ENCODE data around the gene ST6GAL1.
"Not testable (repeated sequence)": the region's sequence is repeated elsewhere in the genome, so short reads cannot be mapped to it uniquely, and the experiment has no call there.

The ST6GAL1 gene

GRCh38 chr3:187025254-187025655 is 94.9 kb downstream of the ST6GAL1 start:
- DNase-seq, result no peak

GRCh38 chr3:187025656-187026316 is 95.5 kb downstream of the ST6GAL1 start:
- no peak for DNase-seq

- DNase-seq, result no peak
Observed at GRCh38 chr3:187026317-187026670, 96.0 kb downstream of the ST6GAL1 start.

GRCh38 chr3:187027531-187028278 is 97.4 kb downstream of the ST6GAL1 start:
- DNase-seq, result no peak

- no peak for DNase-seq
Observed at GRCh38 chr3:187031934-187032333, 101.6 kb downstream of the ST6GAL1 start.

- DNase-seq, result no peak
Observed at GRCh38 chr3:187036394-187036793, 106.1 kb downstream of the ST6GAL1 start.

- no peak for DNase-seq
Observed at GRCh38 chr3:187039100-187039722, 108.9 kb downstream of the ST6GAL1 start.

GRCh38 chr3:187039723-187040414 is 109.5 kb downstream of the ST6GAL1 start:
- DNase-seq, result no peak

- DNase-seq, result no peak
Observed at GRCh38 chr3:187040516-187041361, 110.4 kb downstream of the ST6GAL1 start.

- DNase-seq, result no peak
Observed at GRCh38 chr3:187041362-187042307, 111.3 kb downstream of the ST6GAL1 start.

GRCh38 chr3:187042346-187042745 is 112.0 kb downstream of the ST6GAL1 start:
- DNase-seq, result no peak

GRCh38 chr3:187042874-187043458 is 112.6 kb downstream of the ST6GAL1 start:
- DNase-seq, result no peak

GRCh38 chr3:187044206-187044605 is 113.9 kb downstream of the ST6GAL1 start:
- no peak for DNase-seq

- no peak for DNase-seq
Observed at GRCh38 chr3:187044867-187045552, 114.7 kb downstream of the ST6GAL1 start.

GRCh38 chr3:187046033-187046432 is 115.7 kb downstream of the ST6GAL1 start:
- no peak for DNase-seq

- no peak for DNase-seq
Observed at GRCh38 chr3:187049462-187050101, 119.3 kb downstream of the ST6GAL1 start.

- no peak for DNase-seq
Observed at GRCh38 chr3:187051066-187051465, 120.7 kb downstream of the ST6GAL1 start.

- DNase-seq, result no peak
Observed at GRCh38 chr3:187051724-187052366, 121.5 kb downstream of the ST6GAL1 start.

GRCh38 chr3:187052427-187052826 is 122.1 kb downstream of the ST6GAL1 start:
- not testable (repeated sequence) for DNase-seq
